Measurements from ENCODE around the gene ARVCF. TPM values are rescaled to one million over a fixed set of nuclear protein-coding genes. Genes with fewer than 3 reads are reported as not detected.

Gene ARVCF
- total RNA-seq, 1 experiment from 2014 or later: 11.1 TPM

GRCh38 chr22:19981961-19982920 is 34.4 kb downstream of the ARVCF start:
- ChIA-PET CTCF (no interaction called here), POLR2A (ENCODE audit: low non-redundant PET) (no interaction called here)
- TF ChIP-seq CTCF (conservative IDR thresholded peaks at IDR 0.05; ENCODE audit: low read depth, low read length) (no peak), EZH2 (IDR thresholded peaks at IDR 0.05; ENCODE audit: borderline replicate concordance, low read depth, low read length, poor library complexity, severe bottlenecking) (no peak)
- H3K27me3 ChIP-seq (replicated peaks; ENCODE audit: insufficient read depth, low read depth, low read length, poor library complexity): no peaks in the 10 kb centered on the region
- no peaks in the 10 kb centered on the region for H3K36me3 ChIP-seq (ENCODE audit: insufficient read depth, low read length, poor library complexity, severe bottlenecking)
- intact Hi-C loops (cut with micrococcal nuclease; ENCODE audit: unreplicated experiment): no loop called here
- H3K4me1 ChIP-seq (ENCODE audit: insufficient read depth, low read length, poor library complexity, severe bottlenecking): no peaks in the 10 kb centered on the region
- DNase-seq (ENCODE audit: low spot score): no peak
- H3K4me3 ChIP-seq (ENCODE audit: low read depth, low read length, poor library complexity, severe bottlenecking): no peak overlapping the region
- no TSS peak for BruUV-seq (replicated peaks)
- no peak overlapping the region for H3K27ac ChIP-seq (ENCODE audit: low read depth, low read length, poor library complexity, severe bottlenecking)
- no peaks in the 10 kb centered on the region for H3K9me3 ChIP-seq (ENCODE audit: low read depth, low read length, poor library complexity, severe bottlenecking)

GRCh38 chr22:19981171-19981960 is 35.3 kb downstream of the ARVCF start:
- Histone ChIP-seq H3K4me1 (ENCODE audit: insufficient read depth, low read length, poor library complexity, severe bottlenecking) (no peaks in the 10 kb centered on the region), H3K27ac (ENCODE audit: low read depth, low read length, poor library complexity, severe bottlenecking) (no peak overlapping the region), H3K27me3 (replicated peaks; ENCODE audit: insufficient read depth, low read depth, low read length, poor library complexity) (no peaks in the 10 kb centered on the region), H3K36me3 (ENCODE audit: insufficient read depth, low read length, poor library complexity, severe bottlenecking) (no peaks in the 10 kb centered on the region), H3K9me3 (ENCODE audit: low read depth, low read length, poor library complexity, severe bottlenecking) (no peaks in the 10 kb centered on the region), H3K4me3 (ENCODE audit: low read depth, low read length, poor library complexity, severe bottlenecking) (no peak overlapping the region)
- ChIA-PET CTCF (no interaction called here), POLR2A (ENCODE audit: low non-redundant PET) (no interaction called here)
- BruUV-seq (replicated peaks): no TSS peak
- intact Hi-C loops (cut with micrococcal nuclease; ENCODE audit: unreplicated experiment): no loop called here
- TF ChIP-seq EZH2 (IDR thresholded peaks at IDR 0.05; ENCODE audit: borderline replicate concordance, low read depth, low read length, poor library complexity, severe bottlenecking): no peak
- TF ChIP-seq CTCF (conservative IDR thresholded peaks at IDR 0.05; ENCODE audit: low read depth, low read length): no peak
- DNase-seq (ENCODE audit: low spot score): no peak

- POLR2A ChIA-PET (ENCODE audit: low non-redundant PET): no interaction called here
- BruUV-seq (replicated peaks): no TSS peak
These were observed 35.9 kb downstream of the ARVCF start for GRCh38 chr22:19980766-19981165.

More at GRCh38 chr22:19980766-19981165, 35.9 kb downstream of the ARVCF start:
- CTCF ChIA-PET: no interaction called here
- H3K27ac ChIP-seq (ENCODE audit: low read depth, low read length, poor library complexity, severe bottlenecking): no peak overlapping the region
- H3K36me3 ChIP-seq (ENCODE audit: insufficient read depth, low read length, poor library complexity, severe bottlenecking): no peaks in the 10 kb centered on the region
- H3K4me1 ChIP-seq (ENCODE audit: insufficient read depth, low read length, poor library complexity, severe bottlenecking): peaks cover under 1% of the 10 kb centered on the region
- H3K4me3 ChIP-seq (ENCODE audit: low read depth, low read length, poor library complexity, severe bottlenecking): no peak overlapping the region
- no peak for DNase-seq (ENCODE audit: low spot score)
- intact Hi-C loops (cut with micrococcal nuclease; ENCODE audit: unreplicated experiment): no loop called here
- H3K27me3 ChIP-seq (replicated peaks; ENCODE audit: insufficient read depth, low read depth, low read length, poor library complexity): no peaks in the 10 kb centered on the region
- H3K9me3 ChIP-seq (ENCODE audit: low read depth, low read length, poor library complexity, severe bottlenecking): no peaks in the 10 kb centered on the region
- TF ChIP-seq EZH2 (IDR thresholded peaks at IDR 0.05; ENCODE audit: borderline replicate concordance, low read depth, low read length, poor library complexity, severe bottlenecking) (no peak), CTCF (conservative IDR thresholded peaks at IDR 0.05; ENCODE audit: low read depth, low read length) (no peak)
